Lower lobe of right lung (tissue), 2 donors: Measurements from ENCODE around the gene C16orf95. TPM values are rescaled to one million over a fixed set of nuclear protein-coding genes. Genes with fewer than 3 reads are reported as not detected.

Source experiments
- ATAC-seq, 2 donors: fragments of 200-7000 bp; cut with Tn5 transposase; one replicate each; pipeline ENCODE4 v1.9.1; 2020 to 2022; ENCODE audit warnings: mild to moderate bottlenecking in 2 of 2, moderate library complexity in 2 of 2
- DNase-seq: peaks from one replicate; pipeline ENCODE4 v3.0.0-alpha.2; 2020
- H3K27ac ChIP-seq: fragments of 200-600 bp; one replicate; pipeline ENCODE4 v1.8.0; 2022
- H3K27me3 ChIP-seq: fragments of 200-600 bp; one replicate; pipeline ENCODE4 v1.8.0; 2022; ENCODE audit warnings: low read depth
- H3K36me3 ChIP-seq: fragments of 200-600 bp; one replicate; pipeline ENCODE4 v1.8.0; 2022; ENCODE audit warnings: mild to moderate bottlenecking
- H3K4me1 ChIP-seq: fragments of 200-600 bp; one replicate; pipeline ENCODE4 v1.8.0; 2022
- H3K4me3 ChIP-seq: fragments of 200-600 bp; one replicate; pipeline ENCODE4 v1.8.0; 2022; ENCODE audit warnings: mild to moderate bottlenecking
- H3K9me3 ChIP-seq: fragments of 200-600 bp; one replicate; pipeline ENCODE4 v1.8.0; 2022
- CTCF ChIP-seq: fragments of 200-600 bp; IDR thresholded peaks from one replicate; pipeline ENCODE4 v1.8.0; 2022; ENCODE audit warnings: antibody characterized with exemption, mild to moderate bottlenecking
- intact Hi-C: fragments of 100-400 bp; cut with DNase I; formaldehyde crosslinking; loops from one replicate; pipeline ENCODE4 v1.11.0; 2022
- total RNA-seq: library from RNA; stranded (reverse); fragmentation: NEBNext Ultra II Directional; extraction: Animal tissue kit (Norgen Biotek cat#: 25700); gene quantifications from one replicate; pipeline ENCODE4 v1.2.1, GENCODE V29; 2021
- donor health status: DM: no; HTN: yes; CAD: no; lungs with severe emphysema.

Gene C16orf95
- total RNA-seq, 1 donor from 2014 or later = 3.0 TPM

- H3K36me3 ChIP-seq = peaks cover 39% of the 10 kb centered on the region
- DNase-seq = no peak
- H3K27ac ChIP-seq = no peak overlapping the region
- no peak overlapping the region for H3K4me3 ChIP-seq
- H3K9me3 ChIP-seq = no peaks in the 10 kb centered on the region
- no peak for ATAC-seq
- H3K27me3 ChIP-seq = no peaks in the 10 kb centered on the region
- intact Hi-C loops = no loop called here
- H3K4me1 ChIP-seq = peaks cover 7% of the 10 kb centered on the region
- no peak for TF ChIP-seq CTCF
These were observed 31.5 kb upstream of the C16orf95 start for GRCh38 chr16:87348616-87349157.

GRCh38 chr16:87347932-87348615 is 30.9 kb upstream of the C16orf95 start:
- Histone ChIP-seq H3K4me3 (no peak overlapping the region), H3K27ac (no peak overlapping the region), H3K36me3 (peaks cover 42% of the 10 kb centered on the region), H3K9me3 (no peaks in the 10 kb centered on the region), H3K27me3 (no peaks in the 10 kb centered on the region), H3K4me1 (peaks cover 7% of the 10 kb centered on the region)
- ATAC-seq = no peak
- TF ChIP-seq CTCF = no peak
- intact Hi-C loops = no loop called here
- DNase-seq = no peak

- Histone ChIP-seq H3K27me3 (no peaks in the 10 kb centered on the region), H3K4me1 (peaks cover 7% of the 10 kb centered on the region), H3K27ac (no peak overlapping the region), H3K4me3 (no peak overlapping the region), H3K9me3 (no peaks in the 10 kb centered on the region), H3K36me3 (peaks cover 50% of the 10 kb centered on the region)
- no peak for DNase-seq
- ATAC-seq = no peak
- TF ChIP-seq CTCF = no peak
- intact Hi-C loops = no loop called here
These were observed 29.4 kb upstream of the C16orf95 start for GRCh38 chr16:87346517-87347060.

GRCh38 chr16:87345726-87346424 is 28.7 kb upstream of the C16orf95 start:
- peak overlapping the region; percentile 44 for H3K27ac ChIP-seq
- no peak for TF ChIP-seq CTCF

GRCh38 chr16:87344931-87345631 is 27.9 kb upstream of the C16orf95 start:
- peak overlapping the region; percentile 1 for H3K4me3 ChIP-seq
- no peaks in the 10 kb centered on the region for H3K27me3 ChIP-seq
- H3K9me3 ChIP-seq = no peaks in the 10 kb centered on the region
- H3K36me3 ChIP-seq = peaks cover 58% of the 10 kb centered on the region
- intact Hi-C loops = no loop called here
- ATAC-seq = peak; percentile 71 to 73
- peak overlapping the region; percentile 71 for H3K27ac ChIP-seq
- TF ChIP-seq CTCF = no peak
- DNase-seq = peak; percentile 65
- H3K4me1 ChIP-seq = peaks cover 7% of the 10 kb centered on the region

More at GRCh38 chr16:87345726-87346424, 28.7 kb upstream of the C16orf95 start:
- ATAC-seq (no peak), DNase-seq (no peak)
- Histone ChIP-seq H3K4me3 (no peak overlapping the region), H3K27me3 (no peaks in the 10 kb centered on the region), H3K4me1 (peaks cover 7% of the 10 kb centered on the region), H3K9me3 (no peaks in the 10 kb centered on the region), H3K36me3 (peaks cover 54% of the 10 kb centered on the region)
- intact Hi-C loops = no loop called here
